Right lobe of liver (tissue), 4 donors: Measurements from ENCODE around the gene DUSP12.

Source experiments
- CTCF ChIP-seq, 4 donors: fragments of 200-600 bp in 3 of 4; fragments of 450-650 bp in 1 of 4; IDR thresholded peaks; one replicate each; pipeline versions ENCODE4 v1.5.1 to v1.8.0; 2016 to 2022; ENCODE audit warnings: antibody characterized with exemption in 4 of 4, mild to moderate bottlenecking in 2 of 4
- POLR2A ChIP-seq: fragments of 450-650 bp; IDR thresholded peaks from one replicate; pipeline ENCODE4 v1.6.1; 2017; ENCODE audit warnings: antibody characterized with exemption, mild to moderate bottlenecking
- donor health status: DM: no; HTN: no; CAD: no.
- donor health status: DM: no; HTN: no; CAD: no.
- donor health status: DM: no; HTN: yes; CAD: no.

DNA sequence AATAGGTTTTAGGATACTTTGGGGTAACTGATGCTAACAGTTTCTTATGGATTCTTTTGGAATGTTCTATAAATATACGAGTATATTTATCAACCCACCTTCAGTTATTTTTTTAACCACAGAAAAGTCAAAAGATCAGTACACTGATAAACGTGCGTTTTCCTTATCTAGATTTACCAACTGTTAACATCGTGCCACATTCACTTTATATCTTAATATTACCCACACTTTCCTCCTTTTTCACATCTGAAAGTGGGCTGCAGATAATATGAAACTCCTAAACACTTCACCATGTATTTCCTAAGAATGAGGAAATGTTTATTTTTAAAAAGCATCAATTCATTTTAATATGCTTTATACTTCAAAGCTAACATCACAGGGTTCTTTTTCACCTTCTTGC lies 24.2 kb downstream of the DUSP12 start:
- TF ChIP-seq CTCF (IDR thresholded peaks at IDR 0.05) = no peak
- no peak for TF ChIP-seq POLR2A
